ENCODE data around the gene GGCT.

The GGCT gene

DNA sequence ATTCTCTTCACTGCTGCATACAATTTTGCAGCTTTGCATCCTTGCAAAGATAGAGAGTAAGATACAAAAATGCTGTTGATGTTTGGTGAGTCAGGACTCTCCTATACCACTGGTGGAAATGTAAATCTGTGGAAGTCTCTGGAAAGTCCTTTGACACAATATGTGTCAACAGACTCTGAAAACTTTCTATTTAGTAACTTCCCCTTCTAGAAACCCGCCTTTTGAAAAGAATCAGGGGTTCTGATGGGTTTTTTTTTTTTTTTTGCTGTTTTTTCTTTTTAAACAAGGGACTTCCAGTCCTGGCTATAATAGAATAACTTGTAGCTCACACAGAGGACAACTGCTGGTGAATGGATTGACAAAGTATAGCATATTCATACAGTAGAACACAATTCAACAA is 42.5 kb downstream of the GGCT start:
- Histone ChIP-seq H3K27me3 (ENCODE audit: insufficient read depth, low read length) (no peaks in the 10 kb centered on the region), H2AFZ (ENCODE audit: low read depth, low read length) (no peak overlapping the region), H3K4me1 (ENCODE audit: insufficient read depth, low read length) (peaks cover 7% of the 10 kb centered on the region)

DNA sequence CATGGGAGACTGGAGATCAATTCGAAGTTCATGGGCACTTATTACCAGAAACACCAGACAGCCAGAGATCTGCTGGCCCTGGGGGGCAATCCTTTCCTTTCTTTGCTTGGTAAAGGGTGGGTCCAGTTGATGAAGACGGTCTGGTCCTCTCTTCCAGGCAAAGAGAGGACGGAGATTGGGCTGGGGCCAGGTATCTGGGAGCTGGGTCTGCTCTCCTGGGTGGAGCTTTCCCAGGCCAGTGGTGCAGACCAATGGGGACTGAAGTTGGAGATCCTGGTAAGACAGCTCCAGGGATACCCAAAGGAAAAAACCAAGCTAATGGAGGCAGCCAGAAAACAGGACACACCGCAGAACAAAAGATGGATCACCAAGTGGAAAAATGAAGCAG is 44.4 kb downstream of the GGCT start:
- H3K4me1 ChIP-seq (ENCODE audit: insufficient read depth, low read length), result peaks cover 7% of the 10 kb centered on the region
- H3K27me3 ChIP-seq (ENCODE audit: insufficient read depth, low read length), result no peaks in the 10 kb centered on the region
- no peaks in the 10 kb centered on the region for H3K9me3 ChIP-seq (ENCODE audit: low read length)
- peaks cover 9% of the 10 kb centered on the region for H3K36me3 ChIP-seq (ENCODE audit: insufficient read depth, low read length)
- H2AFZ ChIP-seq (ENCODE audit: low read depth, low read length), result no peak overlapping the region
- H3K4me3 ChIP-seq (ENCODE audit: low read length), result no peak overlapping the region

More for the DNA sequence above, 42.5 kb downstream of the GGCT start:
- no peak overlapping the region for H3K4me3 ChIP-seq (ENCODE audit: low read length)
- no peaks in the 10 kb centered on the region for H3K36me3 ChIP-seq (ENCODE audit: insufficient read depth, low read length)
- H3K9me3 ChIP-seq (ENCODE audit: low read length), result no peaks in the 10 kb centered on the region

DNA sequence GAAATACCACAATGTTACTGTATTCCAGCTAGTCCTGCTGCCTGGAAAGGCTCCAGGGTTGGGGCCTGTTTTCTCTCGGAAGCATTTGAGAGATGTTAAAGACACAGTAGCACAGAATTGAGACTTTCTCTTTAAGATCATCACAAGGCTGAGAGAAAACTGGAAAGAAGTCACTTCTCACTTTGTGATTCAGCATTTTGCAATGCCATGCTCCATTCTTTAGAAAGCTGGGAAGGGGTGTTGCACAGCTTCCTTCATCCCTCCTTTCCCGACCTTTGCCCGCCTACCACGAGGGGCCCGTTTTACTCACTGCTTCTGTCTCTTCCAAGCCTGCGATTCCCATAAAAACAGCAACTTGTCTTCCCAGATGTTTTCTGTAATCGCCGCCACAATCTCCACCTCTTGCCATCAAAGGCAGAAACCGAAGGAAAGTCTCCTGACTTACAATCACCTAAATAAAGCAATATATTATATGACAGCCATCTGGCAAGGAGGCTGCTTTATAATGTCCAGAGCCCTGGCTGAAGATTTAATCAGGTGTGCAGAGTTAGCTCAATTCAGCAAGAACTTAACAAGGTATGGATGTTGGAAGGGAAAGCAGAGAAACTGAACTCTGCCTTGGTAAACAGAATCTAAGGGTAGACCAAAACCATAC is 44.9 kb downstream of the GGCT start:
- Histone ChIP-seq H3K27me3 (ENCODE audit: insufficient read depth, low read length) (no peaks in the 10 kb centered on the region), H2AFZ (ENCODE audit: low read depth, low read length) (no peak overlapping the region), H3K4me3 (ENCODE audit: low read length) (no peak overlapping the region), H3K4me1 (ENCODE audit: insufficient read depth, low read length) (peaks cover 7% of the 10 kb centered on the region), H3K9me3 (ENCODE audit: low read length) (no peaks in the 10 kb centered on the region), H3K36me3 (ENCODE audit: insufficient read depth, low read length) (peaks cover 13% of the 10 kb centered on the region)

DNA sequence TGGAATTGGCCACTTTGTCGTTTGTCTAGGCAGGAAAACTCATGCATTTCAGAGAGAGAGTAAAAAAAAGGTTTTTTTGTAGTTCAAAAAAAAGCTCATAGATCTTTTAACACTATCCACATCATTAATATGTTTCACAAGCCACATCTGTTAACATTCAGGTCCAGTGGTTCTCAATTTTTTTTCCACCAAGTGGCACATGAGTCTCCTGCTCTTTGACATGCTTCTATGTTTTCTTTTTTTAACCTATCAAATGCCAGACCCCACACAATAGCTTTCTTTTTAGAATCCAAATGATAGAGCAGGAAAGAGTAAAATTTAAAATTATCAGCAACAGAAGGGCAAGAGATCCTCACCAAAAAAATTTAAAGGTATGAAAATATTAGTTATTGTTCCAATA is 46.3 kb downstream of the GGCT start:
- Histone ChIP-seq H2AFZ (ENCODE audit: low read depth, low read length) (no peak overlapping the region), H3K4me1 (ENCODE audit: insufficient read depth, low read length) (peaks cover 7% of the 10 kb centered on the region), H3K4me3 (ENCODE audit: low read length) (no peak overlapping the region), H3K36me3 (ENCODE audit: insufficient read depth, low read length) (peaks cover 17% of the 10 kb centered on the region), H3K9me3 (ENCODE audit: low read length) (no peaks in the 10 kb centered on the region), H3K27me3 (ENCODE audit: insufficient read depth, low read length) (no peaks in the 10 kb centered on the region)

DNA sequence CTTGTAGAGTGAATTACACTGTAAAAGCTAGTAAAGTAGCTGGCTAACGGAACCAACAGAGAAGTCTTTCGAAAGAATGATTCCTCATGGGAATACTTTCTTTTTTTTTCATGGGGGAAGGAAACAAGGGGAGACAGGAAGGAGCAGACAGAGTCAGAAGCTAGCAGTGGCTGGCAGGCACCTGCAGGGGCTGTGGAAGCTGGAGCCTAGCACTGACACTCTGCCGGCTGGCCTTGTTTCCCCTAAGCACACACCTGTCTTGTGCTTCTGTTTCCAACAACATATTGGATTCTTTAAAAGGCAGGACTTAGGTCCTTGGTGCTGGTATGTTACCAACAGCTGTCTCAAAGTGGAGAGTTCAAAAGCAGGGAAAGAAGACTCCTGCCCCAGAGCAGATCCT is 50.7 kb downstream of the GGCT start:
- Histone ChIP-seq H3K4me3 (ENCODE audit: low read length) (no peak overlapping the region), H3K4me1 (ENCODE audit: insufficient read depth, low read length) (no peaks in the 10 kb centered on the region), H2AFZ (ENCODE audit: low read depth, low read length) (no peak overlapping the region), H3K27me3 (ENCODE audit: insufficient read depth, low read length) (no peaks in the 10 kb centered on the region), H3K9me3 (ENCODE audit: low read length) (no peaks in the 10 kb centered on the region), H3K36me3 (ENCODE audit: insufficient read depth, low read length) (peaks cover 22% of the 10 kb centered on the region)

DNA sequence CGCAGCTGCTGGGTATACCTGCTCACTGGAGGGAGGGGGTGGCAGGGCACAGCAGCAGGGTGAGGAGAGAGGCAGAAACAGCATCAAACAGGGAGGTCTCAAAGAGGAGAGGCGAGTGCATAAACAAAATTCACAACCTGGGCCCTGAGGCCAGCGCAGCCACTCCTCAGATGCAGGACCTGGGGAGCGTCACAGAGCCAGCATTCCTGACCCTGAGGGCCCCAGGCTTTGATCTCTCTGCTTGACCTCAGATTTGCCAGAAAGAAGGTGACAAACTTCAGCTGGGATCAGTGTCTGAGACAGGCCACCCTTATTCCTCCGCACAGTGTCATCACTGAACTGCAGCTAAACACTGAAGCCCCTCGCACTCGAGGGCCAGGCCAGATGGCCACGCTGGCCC is 51.6 kb downstream of the GGCT start:
- Histone ChIP-seq H3K9me3 (ENCODE audit: low read length) (no peaks in the 10 kb centered on the region), H2AFZ (ENCODE audit: low read depth, low read length) (no peak overlapping the region), H3K27me3 (ENCODE audit: insufficient read depth, low read length) (no peaks in the 10 kb centered on the region), H3K4me3 (ENCODE audit: low read length) (no peak overlapping the region), H3K36me3 (ENCODE audit: insufficient read depth, low read length) (peaks cover 24% of the 10 kb centered on the region), H3K4me1 (ENCODE audit: insufficient read depth, low read length) (no peaks in the 10 kb centered on the region)

DNA sequence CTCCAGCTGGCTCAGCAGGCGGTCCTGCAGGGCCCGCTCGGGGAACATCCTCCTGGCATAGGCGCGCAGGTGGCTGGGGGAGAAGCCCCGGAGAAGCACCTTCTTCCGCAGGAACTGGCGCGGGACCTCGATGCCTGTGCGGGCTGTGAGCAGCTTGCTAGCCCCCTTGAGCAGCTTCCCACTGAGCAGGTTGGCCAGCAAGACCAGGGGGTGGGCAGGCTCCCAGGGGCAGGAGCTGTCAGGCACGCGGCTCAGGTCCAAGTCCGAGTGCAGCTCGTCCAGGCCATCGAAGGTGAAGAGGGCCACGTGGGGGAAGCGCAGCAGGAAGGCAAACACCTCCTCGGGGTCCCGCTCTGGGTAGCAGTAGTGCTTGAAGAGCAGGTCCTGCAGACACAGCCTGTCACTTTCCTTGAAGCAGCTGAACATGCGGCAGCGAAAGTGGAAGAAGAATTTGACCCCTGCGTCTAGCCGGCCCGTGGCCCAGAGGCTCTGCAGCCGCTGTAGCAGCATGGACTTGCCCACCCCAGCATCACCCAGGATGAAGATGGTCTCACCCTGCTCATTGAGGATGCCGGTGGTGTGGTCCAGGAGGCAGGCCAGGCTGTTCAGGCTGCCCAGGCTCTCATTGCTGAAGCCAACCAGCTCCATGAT is 52.2 kb downstream of the GGCT start:
- H3K27me3 ChIP-seq (ENCODE audit: insufficient read depth, low read length), result no peaks in the 10 kb centered on the region
- H3K4me3 ChIP-seq (ENCODE audit: low read length), result no peak overlapping the region
- no peak overlapping the region for H2AFZ ChIP-seq (ENCODE audit: low read depth, low read length)
- H3K4me1 ChIP-seq (ENCODE audit: insufficient read depth, low read length), result no peaks in the 10 kb centered on the region
- H3K9me3 ChIP-seq (ENCODE audit: low read length), result no peaks in the 10 kb centered on the region
- H3K36me3 ChIP-seq (ENCODE audit: insufficient read depth, low read length), result peaks cover 25% of the 10 kb centered on the region

DNA sequence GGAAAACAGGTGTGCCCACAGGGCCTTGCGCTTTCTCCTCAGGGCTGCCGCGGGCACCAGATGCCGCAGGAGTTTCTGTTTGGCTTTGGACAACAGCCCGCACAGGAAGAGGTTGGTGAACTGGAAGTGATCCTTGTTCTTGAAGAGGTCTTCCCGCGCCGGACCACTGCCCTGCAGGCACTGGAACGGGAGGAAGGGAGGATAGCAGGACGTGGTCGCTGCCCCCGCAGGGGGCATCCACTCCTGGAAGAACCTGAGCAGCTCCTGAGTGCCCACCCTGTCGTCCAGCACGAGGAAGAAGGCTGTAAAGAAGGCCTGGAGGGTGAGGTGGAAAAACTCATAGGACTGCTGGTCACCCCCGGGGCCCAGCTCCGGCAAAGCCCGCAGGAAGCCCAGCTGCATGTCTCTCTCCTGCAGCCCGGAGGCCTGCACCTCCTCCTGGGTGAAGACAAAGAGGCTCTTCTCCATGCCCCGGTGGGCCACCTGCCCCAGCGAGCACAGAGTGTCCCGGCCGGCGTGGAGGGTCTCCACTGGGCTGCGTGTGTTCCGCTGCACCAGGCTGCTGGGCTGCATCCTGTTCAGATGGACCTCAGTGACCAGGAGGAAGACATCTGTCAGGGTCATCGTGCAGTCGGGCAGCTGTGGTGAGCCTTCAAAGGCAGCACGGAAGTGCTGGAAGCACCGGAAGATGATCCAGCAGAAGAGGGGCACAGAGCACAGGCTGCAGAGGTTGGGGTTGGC is 52.9 kb downstream of the GGCT start:
- Histone ChIP-seq H2AFZ (ENCODE audit: low read depth, low read length) (no peak overlapping the region), H3K27me3 (ENCODE audit: insufficient read depth, low read length) (no peaks in the 10 kb centered on the region), H3K9me3 (ENCODE audit: low read length) (no peaks in the 10 kb centered on the region), H3K4me3 (ENCODE audit: low read length) (no peak overlapping the region), H3K4me1 (ENCODE audit: insufficient read depth, low read length) (no peaks in the 10 kb centered on the region), H3K36me3 (ENCODE audit: insufficient read depth, low read length) (peaks cover 25% of the 10 kb centered on the region)

DNA sequence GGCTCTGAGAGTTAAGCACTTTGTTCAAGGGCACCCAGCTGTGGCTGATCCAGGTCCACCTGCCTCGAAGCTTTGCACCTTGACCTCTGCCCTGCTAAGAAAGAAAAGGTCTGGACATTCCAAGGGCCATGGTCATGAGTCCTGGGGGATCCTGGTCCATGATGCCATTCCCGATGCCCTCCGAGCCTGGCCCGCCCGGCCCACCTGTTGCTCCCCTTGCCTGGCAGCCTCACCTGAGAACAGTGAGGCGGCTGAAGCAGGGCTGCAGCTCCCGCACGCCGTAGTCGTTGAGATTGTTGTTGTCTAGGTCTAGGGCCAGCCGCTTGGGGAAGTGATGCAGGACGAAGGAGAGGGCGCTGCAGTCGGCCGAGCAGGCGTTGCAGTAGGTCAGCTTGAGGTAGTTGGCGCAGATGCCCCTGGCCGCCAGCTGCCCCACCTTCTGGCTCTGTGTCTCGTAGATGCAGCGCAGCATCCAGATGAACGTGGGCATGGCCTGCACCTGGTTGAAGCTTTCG is 53.6 kb downstream of the GGCT start:
- Histone ChIP-seq H3K27me3 (ENCODE audit: insufficient read depth, low read length) (no peaks in the 10 kb centered on the region), H3K36me3 (ENCODE audit: insufficient read depth, low read length) (peaks cover 19% of the 10 kb centered on the region), H3K9me3 (ENCODE audit: low read length) (no peaks in the 10 kb centered on the region), H3K4me1 (ENCODE audit: insufficient read depth, low read length) (no peaks in the 10 kb centered on the region), H2AFZ (ENCODE audit: low read depth, low read length) (no peak overlapping the region), H3K4me3 (ENCODE audit: low read length) (no peak overlapping the region)

DNA sequence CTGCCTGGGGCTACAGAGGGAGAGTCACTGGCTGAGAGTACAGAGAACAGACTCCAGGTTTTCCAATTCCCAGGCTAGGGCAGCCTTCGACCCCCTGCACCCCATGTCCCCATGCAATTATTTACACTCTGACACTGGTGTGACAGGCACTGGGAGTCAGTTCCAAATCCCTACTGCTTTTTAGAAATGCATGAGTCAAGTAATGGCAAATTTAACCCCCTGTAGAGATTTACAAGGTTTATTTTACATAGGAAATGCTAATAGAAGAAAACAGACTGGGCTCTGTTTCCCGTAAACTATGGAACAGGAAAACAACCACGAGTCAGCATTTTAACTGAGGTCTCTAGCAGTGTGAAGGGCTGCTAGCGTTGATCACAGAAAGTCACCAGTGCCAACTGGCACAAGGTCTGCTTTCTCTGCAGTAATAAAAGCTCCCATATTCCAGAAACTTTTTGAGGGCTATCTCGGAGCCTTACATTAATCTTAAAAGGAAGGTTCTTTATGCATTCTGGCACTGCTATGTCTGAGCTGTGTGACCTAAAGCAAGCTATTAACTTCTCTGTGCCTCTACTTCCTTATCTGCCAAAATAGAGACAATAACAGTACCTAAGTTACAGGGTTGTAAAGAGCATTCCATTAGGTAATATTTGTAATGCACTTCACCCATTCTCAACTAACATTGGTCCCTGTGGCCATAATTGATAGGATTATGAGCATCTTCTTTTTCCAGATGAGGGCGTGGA is 54.2 kb downstream of the GGCT start:
- H3K9me3 ChIP-seq (ENCODE audit: low read length), result no peaks in the 10 kb centered on the region
- no peak overlapping the region for H2AFZ ChIP-seq (ENCODE audit: low read depth, low read length)
- H3K36me3 ChIP-seq (ENCODE audit: insufficient read depth, low read length), result peaks cover 18% of the 10 kb centered on the region
- no peaks in the 10 kb centered on the region for H3K27me3 ChIP-seq (ENCODE audit: insufficient read depth, low read length)
- H3K4me1 ChIP-seq (ENCODE audit: insufficient read depth, low read length), result no peaks in the 10 kb centered on the region
- no peak overlapping the region for H3K4me3 ChIP-seq (ENCODE audit: low read length)

DNA sequence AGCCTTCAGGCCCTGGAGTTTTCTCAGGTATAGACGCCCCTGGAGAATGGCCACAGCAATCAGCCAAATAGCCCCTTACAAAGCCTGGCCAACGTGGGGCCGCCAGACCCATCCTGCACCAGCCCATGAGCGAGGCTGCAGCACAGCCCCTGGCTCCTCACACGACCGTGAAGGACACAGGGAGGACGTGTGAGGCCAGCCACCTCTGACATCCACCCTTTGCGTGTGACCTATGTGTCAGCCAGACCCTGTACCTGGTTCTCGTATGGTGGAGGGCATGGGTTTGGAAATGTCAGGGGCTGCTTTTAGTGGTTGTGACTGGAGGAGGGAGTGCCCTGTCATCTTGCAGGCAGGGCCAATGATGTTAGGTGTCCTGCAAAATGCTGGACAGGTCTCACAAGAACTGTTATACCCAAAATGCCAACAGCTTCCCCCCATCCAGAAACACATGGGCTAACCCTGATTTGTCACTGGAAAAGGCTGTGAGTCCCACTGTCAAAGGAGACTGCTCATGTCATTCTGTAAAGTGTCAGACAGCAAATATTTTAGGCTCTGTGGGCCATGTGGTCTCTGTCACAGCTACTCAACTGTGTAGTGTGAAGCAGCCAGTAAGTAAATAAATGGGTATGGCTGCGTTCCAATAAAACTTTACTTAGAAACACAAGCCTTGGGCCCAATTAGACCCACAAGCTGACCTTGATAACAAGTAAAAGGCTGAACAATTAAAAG is 56.0 kb downstream of the GGCT start:
- Histone ChIP-seq H2AFZ (ENCODE audit: low read depth, low read length) (no peak overlapping the region), H3K36me3 (ENCODE audit: insufficient read depth, low read length) (peaks cover 10% of the 10 kb centered on the region), H3K4me1 (ENCODE audit: insufficient read depth, low read length) (no peaks in the 10 kb centered on the region), H3K27me3 (ENCODE audit: insufficient read depth, low read length) (no peaks in the 10 kb centered on the region), H3K9me3 (ENCODE audit: low read length) (no peaks in the 10 kb centered on the region), H3K4me3 (ENCODE audit: low read length) (no peak overlapping the region)

DNA sequence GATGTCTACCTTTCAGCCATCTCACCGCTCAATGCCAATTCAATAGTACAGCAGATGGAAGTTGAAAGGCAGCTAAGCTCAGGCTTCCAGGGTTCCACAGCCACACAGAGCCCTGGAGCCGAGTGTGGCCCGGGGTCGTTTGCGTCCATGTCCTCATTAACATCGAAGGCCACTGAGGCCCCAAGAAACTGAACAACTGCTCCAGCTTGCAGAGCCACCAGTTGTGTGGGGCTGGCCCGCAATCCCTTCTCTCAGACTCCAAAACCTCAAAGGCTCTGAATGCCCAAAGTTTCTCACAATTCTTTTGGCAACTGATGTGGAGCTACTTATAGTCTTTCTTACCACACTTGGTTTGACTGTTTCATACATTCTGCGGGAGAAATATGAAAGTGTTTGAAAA is 57.2 kb downstream of the GGCT start:
- Histone ChIP-seq H3K4me3 (ENCODE audit: low read length) (no peak overlapping the region), H3K27me3 (ENCODE audit: insufficient read depth, low read length) (no peaks in the 10 kb centered on the region), H3K9me3 (ENCODE audit: low read length) (no peaks in the 10 kb centered on the region), H2AFZ (ENCODE audit: low read depth, low read length) (no peak overlapping the region), H3K36me3 (ENCODE audit: insufficient read depth, low read length) (peaks cover 10% of the 10 kb centered on the region), H3K4me1 (ENCODE audit: insufficient read depth, low read length) (no peaks in the 10 kb centered on the region)
